HFF-Myc (cell line): ENCODE measurements around the gene LIN9.
"Not testable (repeated sequence)": the region's sequence is repeated elsewhere in the genome, so short reads cannot be mapped to it uniquely, and the experiment has no call there.

Source experiments
- DNase-seq: peaks from one replicate; pipeline ENCODE4 v3.0.0-alpha.2; 2011; ENCODE audit warnings: low read depth; ENCODE audit errors: extremely low read depth
- H3K4me3 ChIP-seq: replicated peaks from 2 replicates; pipeline ENCODE4 v1.5.1; 2011; ENCODE audit warnings: low read depth, mild to moderate bottlenecking, control low read depth, low read length
- TF ChIP-seq, protein P1 (sequence below): IDR thresholded peaks from 2 replicates; pipeline ENCODE4 v1.5.1; 2012; ENCODE audit warnings: mild to moderate bottlenecking, low read depth, low read length, control low read depth; ENCODE audit errors: missing control alignments

Gene LIN9

DNA sequence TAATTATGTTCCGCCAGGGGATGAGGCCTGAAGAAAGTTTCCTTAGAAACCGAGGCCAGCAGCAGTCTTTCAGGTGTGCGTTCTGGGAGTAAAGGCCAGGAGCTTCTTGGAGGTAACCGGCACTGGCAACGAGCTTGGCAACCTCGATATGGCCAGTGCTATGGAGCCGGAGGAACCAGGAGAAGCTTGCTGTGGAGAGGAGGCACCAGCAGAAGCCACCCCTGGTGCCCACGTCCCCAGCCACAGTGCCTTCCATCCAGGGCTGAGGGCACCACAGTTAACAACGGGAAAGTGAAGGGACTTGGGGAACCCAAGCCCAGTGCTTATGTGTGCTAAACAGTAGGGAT, 41.5 kb upstream of the LIN9 start:
- no peak for DNase-seq
- no peak overlapping the region for H3K4me3 ChIP-seq
- TF ChIP-seq, protein P1, sequence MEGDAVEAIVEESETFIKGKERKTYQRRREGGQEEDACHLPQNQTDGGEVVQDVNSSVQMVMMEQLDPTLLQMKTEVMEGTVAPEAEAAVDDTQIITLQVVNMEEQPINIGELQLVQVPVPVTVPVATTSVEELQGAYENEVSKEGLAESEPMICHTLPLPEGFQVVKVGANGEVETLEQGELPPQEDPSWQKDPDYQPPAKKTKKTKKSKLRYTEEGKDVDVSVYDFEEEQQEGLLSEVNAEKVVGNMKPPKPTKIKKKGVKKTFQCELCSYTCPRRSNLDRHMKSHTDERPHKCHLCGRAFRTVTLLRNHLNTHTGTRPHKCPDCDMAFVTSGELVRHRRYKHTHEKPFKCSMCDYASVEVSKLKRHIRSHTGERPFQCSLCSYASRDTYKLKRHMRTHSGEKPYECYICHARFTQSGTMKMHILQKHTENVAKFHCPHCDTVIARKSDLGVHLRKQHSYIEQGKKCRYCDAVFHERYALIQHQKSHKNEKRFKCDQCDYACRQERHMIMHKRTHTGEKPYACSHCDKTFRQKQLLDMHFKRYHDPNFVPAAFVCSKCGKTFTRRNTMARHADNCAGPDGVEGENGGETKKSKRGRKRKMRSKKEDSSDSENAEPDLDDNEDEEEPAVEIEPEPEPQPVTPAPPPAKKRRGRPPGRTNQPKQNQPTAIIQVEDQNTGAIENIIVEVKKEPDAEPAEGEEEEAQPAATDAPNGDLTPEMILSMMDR = no peak

DNA sequence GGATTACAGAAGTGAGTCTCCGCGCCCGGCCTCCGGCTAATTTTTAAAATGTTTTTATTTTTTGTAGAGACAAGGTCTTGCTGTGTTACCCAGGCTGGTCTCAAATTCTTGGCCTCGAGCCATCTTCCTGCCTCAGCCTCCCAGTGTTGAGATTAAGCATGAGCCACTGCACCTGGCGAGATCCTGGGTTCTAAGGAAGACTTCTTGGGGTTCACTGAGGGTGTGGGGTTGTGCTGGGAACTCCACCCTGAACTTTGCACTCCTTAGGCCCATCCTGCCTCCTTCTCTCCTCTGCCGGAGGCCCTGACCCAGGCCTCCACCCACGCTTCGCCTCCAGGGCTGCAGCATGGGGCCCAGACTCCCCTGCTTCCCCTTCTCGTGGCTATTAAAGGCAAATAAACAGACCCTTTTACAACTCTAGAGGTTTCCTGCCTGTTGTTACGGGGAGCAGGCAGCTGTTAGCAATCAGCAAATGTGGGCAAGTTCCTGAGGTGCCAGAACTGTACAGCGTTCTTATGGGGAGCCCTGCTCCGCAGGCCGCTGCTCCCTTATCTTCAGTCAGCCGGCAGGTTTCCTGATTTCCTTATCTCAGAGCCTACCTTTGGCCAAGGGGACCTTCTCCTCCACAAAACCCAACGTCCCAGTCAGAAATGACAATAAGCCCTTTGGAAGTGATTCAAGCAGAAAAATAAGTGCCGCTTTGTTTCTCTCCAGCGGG, 41.0 kb upstream of the LIN9 start:
- TF ChIP-seq, protein P1 = no peak
- H3K4me3 ChIP-seq = no peak overlapping the region

DNA sequence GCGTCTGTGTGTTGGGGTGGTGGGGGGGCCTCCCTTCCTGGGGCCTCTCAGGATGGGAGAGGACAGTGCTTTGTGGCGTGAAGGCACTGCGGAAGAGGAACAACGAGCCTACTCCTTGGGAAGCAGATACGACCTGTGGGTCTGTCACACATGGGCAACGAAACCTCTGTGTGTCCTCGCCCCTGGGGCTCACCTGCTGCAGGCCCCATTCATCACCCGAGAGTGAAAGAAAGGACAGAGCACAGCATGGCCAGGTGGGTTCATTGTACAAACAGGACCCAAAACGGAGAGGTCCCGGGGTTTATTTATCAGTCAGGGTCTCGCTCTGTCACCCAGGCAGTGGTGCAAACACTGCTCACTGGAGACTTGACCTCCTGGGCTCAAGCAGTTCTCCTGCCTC, 40.1 kb upstream of the LIN9 start:
- no peak for DNase-seq
- H3K4me3 ChIP-seq = no peak overlapping the region
- TF ChIP-seq, protein P1 = no peak

More for the DNA sequence above, 41.0 kb upstream of the LIN9 start:
- DNase-seq = no peak

DNA sequence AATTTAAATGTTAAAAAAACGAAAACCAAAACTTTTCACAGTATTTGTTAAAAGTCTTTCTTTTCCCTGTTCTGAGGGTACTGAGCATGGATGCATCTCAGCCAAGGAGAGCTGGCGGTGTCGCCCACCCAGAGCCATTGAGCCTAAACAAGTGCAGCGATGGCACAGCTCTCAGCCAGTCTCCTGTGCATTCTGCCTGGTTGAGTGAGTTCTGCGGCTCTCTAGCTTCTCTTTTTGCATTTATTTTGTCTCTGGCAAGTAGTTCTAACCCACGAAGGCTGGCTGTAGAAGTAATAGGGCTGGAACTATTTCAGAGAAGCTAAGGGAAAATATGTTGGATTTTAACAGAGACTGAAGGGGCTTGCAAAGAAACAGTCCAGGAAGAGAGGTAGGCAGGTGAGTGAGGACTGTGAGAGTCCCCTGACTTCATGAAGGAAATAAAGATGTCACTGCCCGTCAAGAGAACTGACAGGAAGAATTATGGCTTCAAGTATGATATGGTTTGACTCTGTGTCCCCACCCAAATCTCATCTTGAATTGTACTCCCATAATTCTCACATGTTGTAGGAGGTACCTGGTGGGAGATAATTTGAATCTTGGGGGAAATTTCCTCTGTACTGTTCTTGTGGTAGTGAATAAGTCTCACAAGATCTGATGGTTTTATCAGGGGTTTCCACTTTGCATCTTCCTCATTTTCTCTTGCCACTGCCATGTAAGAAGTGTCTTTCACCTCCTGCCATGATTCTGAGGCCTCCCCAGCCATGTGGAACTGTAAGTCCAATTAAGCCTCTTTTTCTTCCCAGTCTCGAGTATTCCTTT, 35.7 kb upstream of the LIN9 start:
- TF ChIP-seq, protein P1 = no peak
- no peak overlapping the region for H3K4me3 ChIP-seq
- no peak for DNase-seq

DNA sequence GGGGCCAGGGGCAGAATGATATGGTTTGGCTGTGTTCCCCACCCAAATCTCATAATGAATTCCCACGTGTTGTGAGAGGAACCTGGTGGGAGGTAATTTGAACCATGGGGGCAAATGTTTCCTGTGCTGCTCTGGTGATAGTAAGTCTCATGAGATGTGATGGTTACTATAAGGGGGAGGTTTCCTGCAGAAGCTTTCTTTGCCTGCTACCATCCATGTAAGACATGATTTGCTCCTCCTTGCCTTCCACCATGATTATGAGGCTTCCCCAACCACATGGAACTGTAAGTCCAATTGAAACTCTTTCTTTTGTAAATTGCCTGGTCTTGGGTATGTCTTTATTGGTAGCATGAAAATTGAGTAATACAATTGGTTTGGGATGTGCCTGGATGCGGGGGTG, 33.7 kb upstream of the LIN9 start:
- TF ChIP-seq, protein P1 = no peak
- no peak overlapping the region for H3K4me3 ChIP-seq
- no peak for DNase-seq

DNA sequence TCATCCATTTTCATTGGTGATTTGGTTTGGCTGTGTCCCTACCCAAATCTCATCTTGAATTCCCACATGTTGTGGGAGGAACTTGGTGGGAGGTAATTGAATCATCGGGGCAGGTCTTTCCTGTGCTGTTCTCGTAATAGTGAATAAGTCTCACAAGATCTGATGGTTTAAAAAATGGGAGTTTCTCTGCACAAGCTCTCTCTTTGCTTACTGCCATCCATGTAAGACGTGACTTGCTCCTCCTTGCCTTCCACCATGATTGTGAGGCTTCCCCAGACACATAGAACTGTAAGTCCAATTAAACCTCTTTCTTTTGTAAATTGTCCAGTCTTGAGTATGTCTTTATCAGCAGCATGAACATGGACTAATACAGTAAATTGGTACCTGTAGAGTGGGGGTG, 31.1 kb upstream of the LIN9 start:
- not testable (repeated sequence) for DNase-seq, H3K4me3 ChIP-seq

DNA sequence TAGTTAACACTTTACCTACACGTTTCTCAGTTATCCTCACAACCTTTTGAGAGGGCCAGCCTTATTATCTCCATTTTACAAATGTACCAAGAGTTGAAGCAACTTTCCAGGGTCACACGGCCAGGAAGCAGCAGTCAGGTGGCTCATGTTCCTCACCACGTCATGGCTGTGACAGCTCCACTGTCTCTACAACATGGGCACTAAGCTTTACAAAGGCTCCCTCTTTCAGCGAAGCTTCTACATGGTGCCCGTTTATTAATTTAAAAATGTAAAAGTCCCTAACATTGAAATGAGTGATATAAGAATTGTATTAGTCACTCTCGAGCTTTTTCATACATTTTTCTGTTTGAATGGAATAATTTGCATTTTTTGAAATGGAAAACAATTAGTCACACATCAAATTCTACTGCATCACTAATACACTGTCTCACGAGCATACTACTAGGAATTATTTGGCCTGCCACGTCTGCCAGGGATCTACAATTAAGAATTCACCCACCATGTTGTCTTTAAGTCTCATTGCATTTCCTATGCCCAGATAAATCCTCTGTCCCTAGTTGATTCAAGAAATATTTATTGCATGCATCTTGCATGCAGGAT, 28.4 kb upstream of the LIN9 start:
- DNase-seq = no peak
- TF ChIP-seq, protein P1 = no peak
- H3K4me3 ChIP-seq = no peak overlapping the region
